ENCODE data around the gene AP2A2.
"Not testable (repeated sequence)": the region's sequence is repeated elsewhere in the genome, so short reads cannot be mapped to it uniquely, and the experiment has no call there.

The AP2A2 gene

DNA sequence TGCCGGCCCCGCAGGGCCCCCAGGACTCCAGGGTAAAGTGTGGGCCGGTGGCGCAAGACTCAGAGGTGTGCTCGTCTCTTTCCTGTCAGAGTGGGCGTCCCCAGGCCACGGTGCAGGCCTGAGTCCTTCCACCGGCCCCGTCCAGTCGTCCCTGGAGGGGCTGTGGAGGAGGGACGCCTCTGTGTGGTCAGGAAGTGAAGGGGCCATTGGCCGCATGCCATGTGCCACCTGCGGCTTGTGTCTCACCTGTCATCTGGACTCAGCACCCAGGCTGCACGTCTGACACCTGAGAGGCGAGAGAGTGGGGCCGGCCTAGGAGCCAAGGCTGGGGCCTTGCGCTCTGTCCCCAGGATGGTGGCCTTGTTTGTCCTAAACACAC, 85.6 kb downstream of the AP2A2 start:
- TF ChIP-seq, protein P1, sequence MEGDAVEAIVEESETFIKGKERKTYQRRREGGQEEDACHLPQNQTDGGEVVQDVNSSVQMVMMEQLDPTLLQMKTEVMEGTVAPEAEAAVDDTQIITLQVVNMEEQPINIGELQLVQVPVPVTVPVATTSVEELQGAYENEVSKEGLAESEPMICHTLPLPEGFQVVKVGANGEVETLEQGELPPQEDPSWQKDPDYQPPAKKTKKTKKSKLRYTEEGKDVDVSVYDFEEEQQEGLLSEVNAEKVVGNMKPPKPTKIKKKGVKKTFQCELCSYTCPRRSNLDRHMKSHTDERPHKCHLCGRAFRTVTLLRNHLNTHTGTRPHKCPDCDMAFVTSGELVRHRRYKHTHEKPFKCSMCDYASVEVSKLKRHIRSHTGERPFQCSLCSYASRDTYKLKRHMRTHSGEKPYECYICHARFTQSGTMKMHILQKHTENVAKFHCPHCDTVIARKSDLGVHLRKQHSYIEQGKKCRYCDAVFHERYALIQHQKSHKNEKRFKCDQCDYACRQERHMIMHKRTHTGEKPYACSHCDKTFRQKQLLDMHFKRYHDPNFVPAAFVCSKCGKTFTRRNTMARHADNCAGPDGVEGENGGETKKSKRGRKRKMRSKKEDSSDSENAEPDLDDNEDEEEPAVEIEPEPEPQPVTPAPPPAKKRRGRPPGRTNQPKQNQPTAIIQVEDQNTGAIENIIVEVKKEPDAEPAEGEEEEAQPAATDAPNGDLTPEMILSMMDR (IDR thresholded peaks at IDR 0.05; ENCODE audit: low read depth, low read length) = no peak
- no peak for DNase-seq (ENCODE audit: extremely low read depth, low read depth)

DNA sequence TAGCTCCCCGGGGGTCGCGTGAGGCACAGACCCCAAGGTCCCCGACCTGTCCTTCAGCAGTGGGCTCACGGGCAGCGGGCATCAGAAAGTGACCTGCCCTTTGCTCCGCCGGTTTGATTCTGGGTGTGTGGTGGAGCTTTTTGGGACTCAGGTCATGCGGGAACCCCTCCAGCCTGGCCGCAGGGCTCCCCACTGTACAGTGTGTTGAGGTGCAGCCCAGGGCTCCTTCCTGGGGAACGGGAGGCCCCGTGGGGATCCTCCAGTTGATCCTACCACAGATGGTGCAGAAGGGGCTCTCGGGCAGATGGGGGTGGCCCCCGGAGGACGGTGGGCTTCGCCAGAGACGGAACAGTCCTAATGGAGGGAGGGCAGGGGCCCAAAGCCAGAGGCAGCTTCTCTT, 86.6 kb downstream of the AP2A2 start:
- TF ChIP-seq, protein P1 (IDR thresholded peaks at IDR 0.05; ENCODE audit: low read depth, low read length) = no peak
- no peak for DNase-seq (ENCODE audit: extremely low read depth, low read depth)

DNA sequence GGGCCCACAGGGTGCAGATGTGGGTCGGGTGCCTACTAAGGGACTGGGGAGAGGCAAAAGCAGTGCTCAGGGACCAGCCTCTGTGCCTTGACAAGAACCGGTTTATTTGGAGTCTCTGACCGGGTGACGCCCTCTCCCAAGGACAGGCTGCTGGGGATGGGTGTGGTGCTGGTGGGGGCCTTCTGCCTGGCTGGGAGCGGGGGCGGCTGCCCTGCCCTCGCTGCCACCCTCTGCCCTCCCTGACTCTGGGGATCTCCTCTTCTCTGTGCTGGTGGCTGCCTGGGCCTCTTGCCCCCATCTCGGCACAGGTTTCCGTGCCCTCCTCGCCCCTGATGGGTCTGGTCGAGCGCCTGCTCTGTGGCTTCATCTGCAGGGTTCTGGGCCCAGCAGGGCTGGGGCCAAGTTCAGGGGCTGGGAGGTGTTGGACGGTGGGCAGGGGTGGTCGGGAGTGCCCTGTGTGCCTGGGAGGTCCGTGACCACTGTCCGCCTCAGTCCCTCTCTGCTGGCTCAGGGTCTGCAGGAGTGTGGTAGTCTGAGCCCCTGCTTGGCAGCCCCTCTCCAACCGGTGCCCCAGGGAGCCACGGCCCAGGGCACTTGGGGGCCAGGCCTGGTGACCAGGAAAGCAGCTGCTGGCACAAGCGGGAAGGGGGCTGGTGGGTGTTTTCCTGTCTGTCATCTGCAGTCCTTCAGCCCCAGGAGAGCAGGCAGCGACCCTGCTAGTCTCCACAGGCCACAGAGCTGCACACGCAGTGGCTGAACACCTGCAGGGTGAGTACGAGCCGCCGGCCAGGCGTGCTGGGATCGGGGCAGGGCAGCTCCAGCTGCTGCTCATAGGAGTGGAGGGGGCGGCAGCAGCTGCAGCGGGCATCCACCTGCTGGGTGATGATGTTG, 87.3 kb downstream of the AP2A2 start:
- no peak for DNase-seq (ENCODE audit: extremely low read depth, low read depth)
- TF ChIP-seq, protein P1 (IDR thresholded peaks at IDR 0.05; ENCODE audit: low read depth, low read length) = no peak

DNA sequence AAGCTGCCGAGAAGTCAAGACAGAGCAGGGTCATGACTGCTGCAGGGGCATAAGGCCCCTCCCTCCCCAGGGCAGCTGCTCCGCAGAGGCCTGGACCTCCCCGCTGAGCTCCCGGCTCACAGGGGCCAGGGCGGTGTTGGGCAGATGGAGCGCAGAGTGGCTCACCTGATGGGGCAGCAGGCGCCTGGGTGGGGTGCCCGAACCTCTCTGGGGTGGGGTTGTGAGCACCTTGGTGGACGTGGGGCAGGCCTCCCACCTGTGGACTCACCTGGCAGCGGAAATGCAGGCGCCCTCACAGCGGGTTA, 87.9 kb downstream of the AP2A2 start:
- no peak for DNase-seq (ENCODE audit: extremely low read depth, low read depth)
- TF ChIP-seq, protein P1 (IDR thresholded peaks at IDR 0.05; ENCODE audit: low read depth, low read length) = no peak

DNA sequence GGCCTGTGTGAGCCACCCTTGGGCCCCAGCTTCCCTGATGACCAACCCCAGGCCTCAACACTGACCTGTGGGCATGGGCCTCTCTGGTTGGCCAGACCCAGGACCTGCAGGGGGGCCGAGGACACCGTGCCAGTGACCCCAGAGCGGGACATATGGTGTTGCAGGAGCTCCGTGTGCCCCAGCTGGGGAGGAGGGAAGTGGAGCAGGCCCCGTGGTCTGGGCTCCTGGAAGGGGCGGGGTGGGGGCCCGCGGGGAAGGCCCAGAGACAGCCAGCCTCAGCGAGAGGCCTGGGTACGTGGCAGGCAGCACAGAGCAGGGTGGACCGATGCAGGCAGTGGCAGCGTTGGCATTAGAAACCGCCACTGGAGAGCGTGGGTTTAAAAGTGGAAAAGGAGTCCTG, 88.6 kb downstream of the AP2A2 start:
- TF ChIP-seq, protein P1 (IDR thresholded peaks at IDR 0.05; ENCODE audit: low read depth, low read length) = no peak
- no peak for DNase-seq (ENCODE audit: extremely low read depth, low read depth)

DNA sequence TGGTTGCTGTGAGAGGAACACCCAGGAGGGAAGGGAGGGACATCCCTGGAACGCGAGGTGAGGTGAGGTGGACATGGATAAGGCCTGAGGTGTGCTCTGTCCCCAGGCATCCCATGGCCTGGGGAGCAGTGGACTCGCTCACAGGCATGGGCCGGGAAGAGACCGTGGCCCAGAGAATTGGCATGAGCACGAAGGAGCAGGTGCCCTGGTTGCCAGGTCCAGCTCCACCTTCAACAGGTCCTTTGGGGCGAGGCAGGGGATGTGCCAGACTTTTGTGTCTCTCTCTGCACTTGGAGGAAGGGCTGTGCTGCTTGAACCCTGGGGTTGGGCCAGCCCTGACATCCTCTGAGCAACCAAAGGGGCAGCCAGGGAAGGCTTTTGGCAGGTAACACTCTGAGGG, 89.4 kb downstream of the AP2A2 start:
- TF ChIP-seq, protein P1 (IDR thresholded peaks at IDR 0.05; ENCODE audit: low read depth, low read length) = no peak
- DNase-seq (ENCODE audit: extremely low read depth, low read depth) = no peak

DNA sequence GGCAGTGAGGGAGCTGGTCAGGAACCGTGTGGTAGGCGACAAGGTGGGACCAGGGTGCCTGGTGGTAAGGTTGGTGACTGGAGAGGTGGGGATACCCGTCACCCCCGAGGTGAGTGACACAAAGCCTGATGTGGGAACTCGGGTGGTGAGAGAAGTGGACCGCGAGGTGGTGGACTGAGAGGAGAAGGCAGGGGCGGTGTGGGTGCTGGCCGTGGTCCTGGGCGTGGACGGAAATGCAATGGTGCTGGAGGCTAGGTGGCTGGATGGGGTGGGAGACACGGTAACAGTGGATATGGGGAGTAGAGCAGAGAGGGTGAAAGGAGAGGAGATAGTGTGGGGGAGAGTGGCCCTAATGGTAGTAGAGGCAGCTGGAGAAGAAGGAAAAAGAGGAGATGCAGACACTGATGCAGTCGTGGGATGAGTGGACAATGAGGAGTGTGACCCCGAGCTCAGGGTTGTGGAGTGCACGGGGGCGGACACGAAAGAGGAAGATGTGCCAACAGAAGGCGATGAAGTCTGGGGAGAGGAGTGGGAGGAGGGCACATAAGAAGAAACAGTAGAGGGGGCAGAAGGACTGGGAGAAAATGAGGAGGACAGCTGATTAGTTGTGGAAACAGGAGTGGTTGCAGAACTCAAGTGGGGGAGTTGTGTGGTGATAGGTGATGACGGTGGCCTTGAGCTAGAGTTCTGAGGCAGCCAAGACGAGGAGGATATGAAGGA, 90.3 kb downstream of the AP2A2 start:
- no peak for DNase-seq (ENCODE audit: extremely low read depth, low read depth)
- TF ChIP-seq, protein P1 (IDR thresholded peaks at IDR 0.05; ENCODE audit: low read depth, low read length) = no peak

DNA sequence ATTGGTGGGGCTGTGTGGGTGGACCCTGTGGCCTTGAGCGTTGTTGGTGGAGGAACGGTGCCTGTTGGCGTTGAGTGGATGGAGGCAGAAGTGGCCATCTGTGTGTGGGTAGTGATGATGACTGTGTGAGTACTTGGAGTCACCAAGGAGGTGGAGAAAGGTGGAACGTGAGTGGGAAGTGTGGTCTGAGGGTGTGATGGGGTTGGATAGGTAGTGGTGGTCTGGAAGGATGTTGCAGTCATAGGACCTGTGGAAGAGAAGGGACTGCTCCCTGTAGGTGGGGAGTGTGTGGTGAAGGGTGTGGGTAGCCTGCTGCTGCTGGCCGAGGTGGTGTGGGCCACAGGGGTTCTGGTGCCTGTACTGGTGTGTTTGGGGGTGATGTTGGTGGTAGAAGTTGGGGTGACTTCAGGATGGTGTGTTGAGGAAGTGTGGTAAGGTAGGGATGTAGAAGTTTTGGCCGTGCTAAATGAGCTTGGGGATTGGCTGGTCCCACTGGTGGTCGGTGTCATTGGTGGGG, 91.0 kb downstream of the AP2A2 start:
- DNase-seq (ENCODE audit: extremely low read depth, low read depth) = not testable (repeated sequence)

All from AG09319 (cell line).